Cardiac fibroblast (primary cell): ENCODE results near the gene CCR7.
"Not testable (repeated sequence)": the region's sequence is repeated elsewhere in the genome, so short reads cannot be mapped to it uniquely, and the experiment has no call there.

ENCODE experiments used
- DNase-seq, 2 donors: peaks; one replicate each; pipeline versions ENCODE4 v3.0.0 to v3.0.0-alpha.2; 2010; ENCODE audit warnings: low read depth in 2 of 2
- H3K4me3 ChIP-seq, 2 donors: replicated peaks in 1 of 2; 1 replicate in 1 of 2; 2 replicates in 1 of 2; pipeline ENCODE4 v1.5.1; 2011; ENCODE audit warnings: low read depth in 2 of 2, low read length in 2 of 2, mild to moderate bottlenecking in 2 of 2, moderate library complexity in 1 of 2
- TF ChIP-seq, protein P1 (sequence below): IDR thresholded peaks from one replicate; pipeline ENCODE4 v1.5.1; 2011; ENCODE audit warnings: low read depth, mild to moderate bottlenecking, low read length, inconsistent platforms

The CCR7 gene

GRCh38 chr17:40548491-40548981, 16.7 kb downstream of the CCR7 start:
- DNase-seq, result no peak
- TF ChIP-seq, protein P1, sequence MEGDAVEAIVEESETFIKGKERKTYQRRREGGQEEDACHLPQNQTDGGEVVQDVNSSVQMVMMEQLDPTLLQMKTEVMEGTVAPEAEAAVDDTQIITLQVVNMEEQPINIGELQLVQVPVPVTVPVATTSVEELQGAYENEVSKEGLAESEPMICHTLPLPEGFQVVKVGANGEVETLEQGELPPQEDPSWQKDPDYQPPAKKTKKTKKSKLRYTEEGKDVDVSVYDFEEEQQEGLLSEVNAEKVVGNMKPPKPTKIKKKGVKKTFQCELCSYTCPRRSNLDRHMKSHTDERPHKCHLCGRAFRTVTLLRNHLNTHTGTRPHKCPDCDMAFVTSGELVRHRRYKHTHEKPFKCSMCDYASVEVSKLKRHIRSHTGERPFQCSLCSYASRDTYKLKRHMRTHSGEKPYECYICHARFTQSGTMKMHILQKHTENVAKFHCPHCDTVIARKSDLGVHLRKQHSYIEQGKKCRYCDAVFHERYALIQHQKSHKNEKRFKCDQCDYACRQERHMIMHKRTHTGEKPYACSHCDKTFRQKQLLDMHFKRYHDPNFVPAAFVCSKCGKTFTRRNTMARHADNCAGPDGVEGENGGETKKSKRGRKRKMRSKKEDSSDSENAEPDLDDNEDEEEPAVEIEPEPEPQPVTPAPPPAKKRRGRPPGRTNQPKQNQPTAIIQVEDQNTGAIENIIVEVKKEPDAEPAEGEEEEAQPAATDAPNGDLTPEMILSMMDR, result no peak
- no peak overlapping the region for H3K4me3 ChIP-seq

DNA sequence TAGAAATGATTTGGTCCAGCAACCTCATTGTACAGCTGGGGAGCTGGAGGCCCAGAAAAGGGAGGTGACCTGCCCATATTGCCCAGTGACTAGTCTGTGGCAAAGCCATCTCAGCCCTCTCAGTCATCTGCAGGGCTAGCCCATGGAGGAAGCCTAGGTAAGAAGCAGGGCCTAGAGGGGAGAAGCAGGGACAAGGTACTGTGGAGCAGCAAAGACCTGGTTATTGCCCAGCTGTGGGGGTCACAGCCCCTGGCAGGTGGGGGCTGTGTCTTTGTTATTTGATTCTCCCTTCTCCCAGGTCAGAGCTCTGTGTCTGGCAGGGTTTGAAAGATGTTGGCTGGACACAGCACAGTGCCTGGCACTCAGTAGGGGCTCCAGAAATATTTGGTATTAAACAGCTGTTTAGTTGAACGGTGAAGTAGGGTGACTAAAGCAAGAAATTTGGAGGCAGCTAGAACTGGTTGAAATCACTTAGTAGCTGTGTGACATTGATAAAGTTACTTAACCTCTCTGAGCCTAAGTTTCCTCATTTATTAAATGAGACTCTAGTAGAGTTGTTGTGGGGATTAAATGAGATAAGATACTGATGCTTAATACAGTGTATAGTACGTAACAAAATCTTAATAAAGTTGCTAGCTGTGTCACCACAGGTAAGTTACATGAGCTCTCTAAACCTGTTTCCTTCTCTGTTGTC, 17.3 kb downstream of the CCR7 start:
- DNase-seq, result no peak
- no peak overlapping the region for H3K4me3 ChIP-seq
- TF ChIP-seq, protein P1, result no peak

DNA sequence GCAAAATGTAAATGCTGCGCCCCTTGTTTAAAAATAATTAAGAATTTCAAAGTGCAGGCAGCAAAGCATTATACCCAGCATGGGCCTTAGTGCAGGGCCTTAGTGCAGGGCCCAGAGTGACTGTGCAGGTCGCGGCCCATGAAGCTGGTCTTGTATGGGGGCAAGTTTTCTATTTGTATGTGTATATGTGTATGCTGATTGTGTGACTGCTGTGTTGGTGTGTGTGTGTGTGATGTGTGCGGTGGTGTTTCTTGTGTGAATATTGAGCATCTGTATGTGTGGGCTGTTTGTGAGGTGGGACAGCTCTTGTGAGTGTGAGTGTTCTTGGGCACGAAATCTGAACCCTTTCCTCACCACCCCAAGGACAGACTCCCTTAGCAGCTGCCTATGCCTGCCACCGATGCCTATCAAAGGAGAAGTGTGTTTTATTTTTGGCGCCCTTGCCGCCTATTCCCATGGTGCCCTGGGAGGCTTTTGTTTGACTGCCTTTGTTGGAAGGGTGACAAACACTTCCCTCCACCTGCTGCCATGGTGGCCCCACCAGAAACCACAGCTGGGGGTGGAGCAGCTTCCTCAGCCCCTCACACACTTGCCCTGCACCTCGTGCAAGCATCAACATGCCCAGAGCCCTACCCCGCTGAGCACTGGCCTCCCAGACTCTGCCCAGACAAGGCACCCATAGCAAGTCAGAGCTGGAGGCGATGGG, 18.0 kb downstream of the CCR7 start:
- H3K4me3 ChIP-seq, result no peak overlapping the region
- TF ChIP-seq, protein P1, result no peak
- DNase-seq, result no peak

- not testable (repeated sequence) for H3K4me3 ChIP-seq, DNase-seq
These were observed 18.8 kb downstream of the CCR7 start for GRCh38 chr17:40546497-40546896.

- TF ChIP-seq, protein P1, result no peak
- DNase-seq, result no peak
- H3K4me3 ChIP-seq, result no peak overlapping the region
These were observed 19.6 kb downstream of the CCR7 start for GRCh38 chr17:40545660-40546059.

DNA sequence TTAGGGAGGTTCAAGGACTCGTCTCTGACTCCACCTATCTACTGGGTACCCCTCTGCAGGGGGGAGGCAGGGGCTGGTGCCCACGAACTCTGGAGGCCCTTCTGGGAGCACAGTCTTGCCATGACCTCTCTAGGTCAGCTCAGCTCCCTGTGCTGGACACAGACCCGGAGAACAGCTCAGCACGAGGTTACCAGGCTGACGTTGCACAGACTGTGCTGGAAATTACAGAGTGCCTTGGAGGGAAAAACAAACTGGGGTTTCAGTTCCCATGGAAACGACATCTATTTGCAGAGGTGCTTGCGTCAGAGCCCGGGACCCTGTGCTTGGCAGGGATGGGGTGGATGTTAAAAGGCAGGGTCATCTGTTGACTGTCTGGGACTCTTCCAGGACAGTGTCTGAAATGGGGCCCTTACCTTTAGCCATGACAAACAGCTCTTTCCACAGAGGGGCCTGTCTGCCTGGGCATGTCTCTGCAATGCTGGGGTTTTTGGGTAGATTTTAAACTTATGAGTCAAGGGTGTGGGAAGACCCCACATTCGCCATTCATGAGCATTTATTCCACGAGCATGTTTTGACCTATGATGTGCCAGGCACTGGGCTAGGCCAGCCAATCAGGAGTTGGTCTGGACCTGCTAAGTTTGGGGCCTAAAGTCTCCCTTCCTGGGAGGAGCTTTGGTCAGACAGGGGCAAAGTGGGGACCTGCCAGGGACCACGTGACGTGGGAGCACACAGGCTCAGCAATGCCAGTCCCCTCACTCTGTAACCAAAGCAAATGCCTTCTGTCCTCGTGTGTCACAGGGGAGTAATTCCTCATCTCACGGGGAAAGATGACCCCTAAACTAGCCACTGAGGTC, 22.5 kb downstream of the CCR7 start:
- peak; percentile 99 to 100 for DNase-seq
- no peak overlapping the region for H3K4me3 ChIP-seq
- TF ChIP-seq, protein P1, result no peak
